GM21526 (cell line): ENCODE results near the gene LRRC4.

ENCODE experiments used
- ATAC-seq: cut with Tn5 transposase; IDR thresholded peaks from one replicate; pipeline ENCODE4 v1.9.1; 2021; ENCODE audit warnings: moderate library complexity; ENCODE audit not compliant: unreplicated experiment, low FRiP score

Gene LRRC4

DNA sequence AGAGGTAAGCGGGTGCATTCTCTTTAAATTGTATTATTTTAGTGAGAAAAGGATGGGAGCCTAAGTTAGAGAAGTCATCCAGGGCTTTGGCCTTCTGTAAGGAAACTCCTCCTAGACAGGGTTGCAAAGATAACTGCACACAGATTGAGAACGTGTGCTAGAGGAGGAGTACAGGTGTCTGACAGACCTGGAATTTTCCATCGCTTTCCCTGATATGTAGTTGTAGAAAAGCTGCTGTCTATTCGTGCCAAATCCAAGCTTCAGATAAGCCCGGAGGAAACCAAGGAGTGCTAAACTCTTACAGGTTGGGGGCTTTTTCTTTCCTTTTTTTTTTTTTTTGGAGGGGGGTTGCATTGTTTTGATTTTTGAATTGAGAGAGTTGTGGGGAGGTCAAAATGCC is 23.1 kb downstream of the LRRC4 start:
- ATAC-seq: no peak

DNA sequence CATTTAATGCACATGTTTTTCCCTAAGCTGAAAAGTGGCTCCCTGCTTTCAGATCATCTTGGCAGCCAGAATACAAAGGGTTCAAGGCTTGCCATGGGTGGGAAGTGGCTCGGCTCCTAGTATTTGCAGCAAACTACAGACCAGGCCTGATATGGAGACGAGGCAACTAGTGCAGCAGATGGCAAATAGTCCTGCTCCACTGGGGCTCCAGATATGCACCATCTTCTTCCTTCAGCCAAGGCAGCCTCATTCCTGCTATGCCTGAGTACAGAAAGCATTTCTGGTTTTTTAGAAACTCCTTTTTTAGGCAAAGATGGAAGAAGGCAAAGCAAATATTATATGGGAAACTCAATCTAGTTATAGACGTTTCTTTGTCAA is 23.9 kb downstream of the LRRC4 start:
- no peak for ATAC-seq

- ATAC-seq: no peak
Measured at GRCh38 chr7:128006550-128007302, 24.5 kb downstream of the LRRC4 start.

DNA sequence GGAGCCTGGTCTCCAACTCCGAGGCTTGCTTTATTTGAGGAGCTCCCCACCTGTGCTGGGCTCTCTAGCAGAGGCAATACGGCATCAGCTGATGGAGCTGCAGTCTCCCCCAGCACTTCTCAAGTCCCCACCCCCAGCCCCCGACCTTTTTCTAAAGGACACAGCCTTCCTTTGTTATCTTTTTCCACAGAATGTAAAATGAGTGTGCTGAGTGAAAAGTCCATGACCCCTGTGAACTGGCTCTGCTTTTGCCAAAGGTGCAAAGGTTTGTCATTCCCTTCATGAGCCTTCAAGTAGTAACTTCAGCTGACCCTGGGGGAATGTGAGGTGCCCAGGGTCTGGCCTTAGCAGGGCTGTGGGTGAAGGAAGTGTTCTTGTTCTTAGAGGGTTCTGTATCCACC is 25.5 kb downstream of the LRRC4 start:
- no peak for ATAC-seq

- ATAC-seq: no peak
Measured at GRCh38 chr7:128005117-128005516, 26.1 kb downstream of the LRRC4 start.

DNA sequence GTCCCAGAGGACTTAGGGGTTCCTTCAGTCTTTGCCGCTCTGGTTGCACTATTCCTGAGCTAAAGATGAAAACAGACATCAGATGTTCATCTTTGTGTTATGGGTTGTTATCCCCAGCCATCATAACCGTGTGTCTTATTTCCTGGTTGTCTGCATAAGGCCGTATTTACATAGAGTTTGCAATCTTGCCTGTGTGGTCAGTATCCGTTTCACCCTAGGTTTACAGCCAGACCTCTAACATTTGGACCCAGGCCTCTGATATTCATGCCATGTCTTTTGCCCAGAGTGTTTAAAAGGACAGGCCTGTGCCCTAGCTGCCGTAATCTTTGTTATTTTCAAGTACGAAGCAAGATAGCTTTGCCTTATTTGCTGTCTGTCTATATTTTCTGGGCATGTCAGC is 26.6 kb downstream of the LRRC4 start:
- ATAC-seq: no peak

DNA sequence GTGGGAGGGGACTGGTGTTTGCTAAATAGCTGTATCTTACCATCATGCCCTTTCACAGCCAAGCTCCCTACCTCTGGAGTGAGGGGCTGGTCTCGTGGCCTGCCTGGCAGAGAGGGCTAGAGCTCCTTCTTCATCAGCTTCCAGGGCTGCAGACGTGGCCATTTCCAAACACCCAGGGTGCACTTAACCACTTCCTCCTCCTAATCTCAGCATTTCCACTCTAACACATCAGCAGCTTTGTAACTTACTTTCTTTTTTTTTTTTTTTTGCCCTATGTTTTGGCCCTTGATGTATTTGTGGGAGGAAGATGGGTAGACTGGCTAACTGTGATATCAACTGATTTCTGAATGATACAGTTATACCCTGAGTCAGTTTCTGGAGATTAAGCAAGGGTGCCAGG is 27.4 kb downstream of the LRRC4 start:
- ATAC-seq: no peak

DNA sequence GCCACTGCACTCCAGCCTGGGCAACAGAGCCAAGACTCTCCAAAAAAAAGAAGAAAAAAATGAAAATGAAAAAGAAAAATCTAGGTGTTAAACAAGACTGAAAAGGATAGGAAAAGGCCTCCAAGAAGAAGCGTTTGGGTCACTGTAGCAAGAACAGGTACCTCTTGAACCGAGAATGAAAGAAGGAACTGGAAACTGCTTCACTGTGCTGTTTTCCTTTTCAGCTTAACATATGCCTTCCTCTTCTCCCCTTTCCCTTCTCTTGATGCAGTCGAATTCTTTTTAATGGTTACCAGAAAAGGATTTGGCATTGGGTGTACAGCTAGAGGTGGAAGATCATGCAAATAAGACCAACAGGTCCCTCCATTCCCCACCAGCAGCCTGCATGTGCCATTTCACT is 28.1 kb downstream of the LRRC4 start:
- ATAC-seq: peak; percentile 58

DNA sequence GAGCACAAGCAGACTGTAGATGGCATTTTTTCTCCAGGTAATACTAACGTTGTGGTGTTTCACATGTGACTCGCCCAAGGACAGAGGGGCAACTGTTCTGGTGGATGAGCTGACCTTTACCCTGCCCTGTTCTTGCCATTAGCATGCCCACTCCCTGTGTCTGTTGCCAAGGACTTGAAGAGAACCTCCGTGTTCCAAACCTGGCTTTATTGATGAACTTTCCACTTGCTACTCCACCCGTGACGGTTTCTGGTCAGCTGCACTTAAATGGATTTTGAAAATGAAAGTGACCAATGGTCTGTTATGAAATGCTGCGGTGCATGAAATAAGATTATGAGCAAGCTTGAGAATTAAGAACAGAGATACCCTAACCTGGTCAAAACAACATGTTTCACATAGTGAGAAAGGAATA is 30.4 kb downstream of the LRRC4 start:
- ATAC-seq: no peak

DNA sequence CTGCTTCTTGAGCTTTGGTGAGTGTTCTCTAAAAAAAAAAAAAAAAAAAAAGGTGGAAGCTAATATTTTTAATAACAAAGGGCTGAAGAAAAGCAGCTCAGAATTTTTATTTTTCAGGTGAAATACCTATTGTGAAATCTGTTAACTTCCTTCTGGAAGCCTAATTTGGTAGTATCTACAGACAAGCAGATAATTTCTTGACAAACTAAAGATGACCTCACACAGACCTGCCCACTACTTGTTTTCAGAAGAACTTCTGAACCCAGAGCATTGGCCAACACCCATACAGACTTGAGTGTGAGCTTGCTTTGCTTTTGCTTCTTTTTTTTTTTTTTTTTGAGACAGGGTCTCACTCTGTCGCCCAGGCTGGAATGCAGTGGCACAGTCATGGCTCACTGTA is 31.2 kb downstream of the LRRC4 start:
- ATAC-seq: no peak

DNA sequence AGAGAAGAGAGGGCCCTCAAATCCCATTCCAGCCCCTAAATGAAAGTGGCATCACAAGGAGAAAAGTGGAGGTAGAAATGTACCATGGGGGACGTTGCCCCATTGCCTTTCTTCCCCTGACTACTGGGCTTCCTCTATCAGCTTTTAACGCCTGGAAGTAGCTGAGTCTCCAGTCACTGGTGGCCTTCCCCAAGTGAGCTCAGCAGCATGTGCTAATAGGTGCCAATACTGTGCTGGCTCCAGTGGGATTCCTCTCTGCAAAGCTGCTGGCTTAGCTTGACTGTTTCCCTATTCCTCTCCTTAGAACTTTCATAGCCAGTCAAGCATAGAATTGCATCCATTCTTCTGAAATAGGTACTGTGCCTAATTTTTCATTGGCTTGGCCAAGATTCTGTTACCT is 32.6 kb downstream of the LRRC4 start:
- no peak for ATAC-seq

- ATAC-seq: no peak
Measured at GRCh38 chr7:127997226-127997922, 33.9 kb downstream of the LRRC4 start.

DNA sequence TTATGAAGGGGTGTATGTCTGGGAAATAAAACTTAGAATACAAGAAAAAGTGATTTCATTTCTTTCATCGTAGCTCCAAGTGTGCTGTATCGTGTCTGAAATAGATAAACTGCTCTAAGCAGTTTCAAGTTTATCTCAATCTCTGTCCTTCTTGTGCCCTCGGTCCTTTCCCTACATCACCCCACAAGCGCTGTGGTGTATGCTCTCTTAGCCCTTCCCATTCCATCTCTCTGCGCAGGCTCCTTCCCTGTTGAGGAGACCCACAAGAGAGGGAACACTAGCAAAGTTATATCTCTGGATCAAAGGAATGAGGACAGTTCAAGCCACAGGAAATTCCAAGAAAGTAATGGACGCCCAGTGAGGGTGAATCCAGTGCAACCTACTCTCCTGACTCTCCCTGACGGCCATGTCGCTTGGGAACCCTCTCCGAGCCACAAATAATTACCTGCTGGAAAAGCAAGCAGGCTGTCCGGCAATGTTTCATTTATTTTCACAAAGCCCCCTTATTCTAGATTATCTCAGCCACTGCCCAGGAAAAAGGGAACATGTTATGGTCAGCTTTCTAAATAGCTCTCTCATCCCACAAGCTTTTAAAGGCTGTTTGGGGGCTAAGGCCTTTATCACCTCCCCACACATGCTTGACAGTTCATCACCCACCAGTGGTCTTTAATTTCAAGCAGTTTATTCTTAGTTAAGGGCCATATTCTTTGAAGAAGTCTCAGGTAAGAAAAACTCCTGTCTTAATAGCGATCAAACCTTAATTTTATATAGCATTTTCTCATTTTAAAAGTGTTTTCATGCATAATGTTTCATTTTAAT is 34.8 kb downstream of the LRRC4 start:
- no peak for ATAC-seq

DNA sequence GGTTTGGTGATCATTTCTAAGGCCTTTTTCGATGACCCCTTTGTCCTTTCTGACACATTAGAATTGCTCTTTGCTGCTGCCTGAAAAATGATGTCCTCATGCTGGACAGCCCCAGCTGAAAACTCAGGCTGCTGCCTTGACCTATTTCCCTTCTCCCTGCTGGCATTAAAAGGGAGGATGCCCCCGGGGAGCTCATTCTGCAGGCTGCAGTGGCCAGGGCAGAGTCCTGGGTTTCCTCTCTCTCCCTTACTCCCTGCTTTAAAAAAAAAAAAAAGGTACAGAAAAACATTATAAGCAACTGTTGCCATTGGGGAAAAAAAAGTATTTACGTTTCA is 35.4 kb downstream of the LRRC4 start:
- no peak for ATAC-seq

DNA sequence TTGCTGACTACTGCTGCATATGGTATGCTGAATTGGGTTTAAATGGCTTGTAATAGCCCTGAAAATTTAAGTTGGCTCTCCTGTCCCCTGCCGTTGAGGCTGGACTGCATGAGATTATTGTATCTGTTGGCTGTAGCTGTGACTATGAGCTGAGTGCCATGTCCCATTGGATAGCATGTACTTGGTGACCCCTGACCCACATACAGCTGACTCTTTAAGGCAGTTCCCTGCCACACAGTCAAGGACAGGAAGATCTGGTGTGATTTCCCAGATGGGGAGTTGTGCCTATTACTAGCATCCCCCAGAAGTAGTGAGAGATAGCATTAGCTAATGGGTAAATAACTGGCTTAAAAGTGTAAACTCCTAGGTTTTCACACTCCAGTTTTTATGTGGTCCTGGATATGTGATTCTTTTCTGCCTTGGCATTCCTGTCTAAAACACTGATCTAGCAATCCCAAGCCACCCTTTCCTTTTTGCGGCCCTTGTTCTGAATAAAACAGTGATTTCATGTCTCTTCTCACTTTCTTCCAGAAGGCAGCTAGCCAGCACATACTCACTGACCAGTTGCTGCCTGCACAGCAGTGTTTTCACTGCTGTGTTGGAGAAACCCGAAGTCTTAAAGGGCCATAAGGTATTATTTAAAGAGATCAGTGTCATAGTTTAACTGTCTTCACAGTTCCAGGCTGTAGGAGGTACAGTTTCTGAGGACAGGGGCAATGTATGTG is 35.9 kb downstream of the LRRC4 start:
- ATAC-seq: no peak

- ATAC-seq: no peak
Measured at GRCh38 chr7:127993987-127994386, 37.2 kb downstream of the LRRC4 start.

DNA sequence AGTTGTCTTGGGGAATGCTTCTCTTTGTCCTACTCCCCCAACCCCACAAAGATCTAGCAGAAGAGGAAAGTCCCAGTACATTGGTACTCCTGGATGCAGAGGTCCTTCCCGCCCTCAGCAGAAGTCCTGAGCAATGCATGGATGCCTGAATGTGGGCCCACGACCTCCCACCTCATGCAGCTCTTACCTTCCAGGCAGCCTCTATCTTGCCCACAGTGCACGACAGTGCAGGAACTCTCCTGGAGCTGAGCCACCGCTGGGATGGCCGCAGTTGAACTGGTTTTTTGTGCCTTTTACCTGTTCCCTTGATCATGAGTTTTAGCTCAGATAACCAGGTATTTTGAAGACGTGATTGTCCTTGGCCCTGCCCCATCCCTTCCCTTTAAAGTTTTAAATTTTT is 37.9 kb downstream of the LRRC4 start:
- ATAC-seq: no peak

DNA sequence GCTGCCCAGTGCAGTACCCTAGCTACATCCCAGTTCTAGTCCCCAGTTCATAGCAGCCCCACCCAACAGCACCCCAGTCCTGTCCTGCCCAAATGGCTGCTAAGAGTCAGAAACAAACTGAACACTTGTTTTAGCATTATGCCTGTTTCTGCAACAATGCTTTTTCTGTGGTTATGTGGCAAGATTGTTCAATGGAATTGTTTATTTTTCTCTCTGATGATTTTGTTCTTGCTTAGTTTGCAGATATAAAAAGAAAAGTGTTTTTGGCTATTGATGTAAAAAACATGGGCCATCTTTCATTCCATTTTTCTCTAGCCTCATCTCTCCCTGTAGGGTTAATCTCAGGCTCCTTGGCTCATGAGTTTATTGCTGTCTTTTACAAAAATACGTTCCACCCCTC is 42.5 kb downstream of the LRRC4 start:
- no peak for ATAC-seq

DNA sequence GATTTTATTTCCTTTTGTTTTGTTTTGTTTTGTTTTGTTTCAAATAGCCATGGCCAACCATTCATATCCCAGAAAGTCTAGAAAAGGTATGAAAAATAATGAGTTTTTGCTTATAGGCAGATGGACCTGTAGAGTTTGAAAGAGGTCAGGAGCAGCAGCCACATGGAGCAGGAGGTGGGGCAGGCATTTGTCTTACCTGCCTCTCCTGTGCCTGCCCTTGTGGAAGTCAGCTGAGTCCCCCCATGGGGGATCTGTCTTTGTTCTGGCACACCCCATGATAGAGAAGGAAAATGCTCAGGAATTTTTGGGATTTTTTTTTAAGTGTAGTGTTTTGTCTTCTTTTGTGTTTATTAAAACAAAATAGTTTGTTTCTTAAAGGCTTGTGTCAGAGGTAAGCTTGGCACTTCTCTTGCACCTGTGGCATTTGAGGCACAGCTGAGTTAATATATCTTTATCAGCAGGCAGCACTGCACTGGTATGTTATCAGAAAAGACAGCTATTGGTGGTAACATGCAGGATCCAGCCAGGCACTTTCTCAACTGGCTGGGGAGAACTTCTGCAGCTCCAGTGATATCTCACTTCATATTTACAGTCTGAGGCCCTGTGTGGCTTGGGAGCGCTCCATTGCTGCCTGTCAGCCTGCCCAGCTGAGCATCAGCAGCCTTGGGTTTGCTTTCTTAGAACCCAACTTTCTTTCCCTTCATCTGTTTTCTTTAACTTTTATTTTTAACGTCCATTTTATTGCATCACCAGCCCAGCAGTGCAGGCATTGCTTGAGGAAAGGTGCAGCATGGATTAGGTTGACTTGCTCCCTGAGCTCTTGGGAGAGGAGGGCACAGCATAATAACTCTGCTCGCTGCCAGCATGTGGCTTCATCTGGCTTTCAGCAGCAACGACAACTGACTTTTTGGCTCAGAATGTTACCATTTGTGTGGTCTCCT is 44.4 kb downstream of the LRRC4 start:
- ATAC-seq: no peak

DNA sequence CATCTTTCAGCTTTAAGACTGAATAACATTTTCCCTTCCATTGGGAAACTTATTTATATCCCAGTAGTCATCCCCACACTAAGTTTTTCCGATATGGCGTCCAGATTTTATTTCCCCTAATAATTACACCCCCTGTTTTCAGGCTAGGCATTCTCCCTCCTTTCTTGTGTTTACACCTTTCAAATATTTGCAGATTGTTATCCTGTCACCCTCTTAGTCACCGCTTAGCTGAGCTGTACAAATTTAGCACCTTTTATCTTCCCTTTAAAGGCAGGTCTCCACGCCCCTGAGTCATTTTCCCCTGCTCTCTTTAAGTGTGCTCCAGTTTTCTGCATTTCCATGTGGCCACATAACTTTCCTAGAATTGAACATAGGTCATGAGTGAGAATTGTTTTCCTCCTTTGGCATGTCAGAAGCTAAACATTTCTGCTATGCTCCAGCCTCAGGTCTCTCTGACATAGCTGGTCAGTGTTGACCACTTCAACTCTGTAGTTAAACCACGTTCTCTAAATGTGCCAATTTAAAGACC is 47.4 kb downstream of the LRRC4 start:
- ATAC-seq: no peak
